WERI-Rb-1 (cell line): ENCODE data around the gene SPO11.
A peak's percentile ranks its signal among the peaks of the same experiment; 100 is the strongest.

ENCODE experiments used
- DNase-seq: peaks from one replicate; pipeline ENCODE4 v3.0.0-alpha.2; 2020
- H3K27ac ChIP-seq: fragments of 250-450 bp; sonication (Bioruptor Pico); 2 replicates; pipeline ENCODE4 v1.5.1; 2020; ENCODE audit warnings: mild to moderate bottlenecking, moderate library complexity
- H3K27me3 ChIP-seq: fragments of 250-450 bp; sonication (Bioruptor Pico); 2 replicates; pipeline ENCODE4 v1.5.1; 2021; ENCODE audit warnings: mild to moderate bottlenecking, low read depth, moderate library complexity; ENCODE audit not compliant: insufficient read depth, severe bottlenecking
- H3K36me3 ChIP-seq: fragments of 250-450 bp; sonication (Bioruptor Pico); 2 replicates; pipeline ENCODE4 v1.5.1; 2020; ENCODE audit warnings: mild to moderate bottlenecking, moderate library complexity
- H3K4me3 ChIP-seq: 2 replicates; pipeline ENCODE4 v1.5.1; 2011; ENCODE audit warnings: low read depth, mild to moderate bottlenecking, control low read depth, low read length
- H3K9me3 ChIP-seq: fragments of 250-450 bp; sonication (Bioruptor Pico); 2 replicates; pipeline ENCODE4 v1.5.1; 2021; ENCODE audit warnings: mild to moderate bottlenecking, moderate library complexity; ENCODE audit not compliant: severe bottlenecking
- TF ChIP-seq, protein P1 (sequence below): IDR thresholded peaks from 2 replicates; pipeline ENCODE4 v1.5.1; 2011; ENCODE audit warnings: low read depth, mild to moderate bottlenecking, control low read depth, inconsistent platforms, low read length

The SPO11 gene

DNA sequence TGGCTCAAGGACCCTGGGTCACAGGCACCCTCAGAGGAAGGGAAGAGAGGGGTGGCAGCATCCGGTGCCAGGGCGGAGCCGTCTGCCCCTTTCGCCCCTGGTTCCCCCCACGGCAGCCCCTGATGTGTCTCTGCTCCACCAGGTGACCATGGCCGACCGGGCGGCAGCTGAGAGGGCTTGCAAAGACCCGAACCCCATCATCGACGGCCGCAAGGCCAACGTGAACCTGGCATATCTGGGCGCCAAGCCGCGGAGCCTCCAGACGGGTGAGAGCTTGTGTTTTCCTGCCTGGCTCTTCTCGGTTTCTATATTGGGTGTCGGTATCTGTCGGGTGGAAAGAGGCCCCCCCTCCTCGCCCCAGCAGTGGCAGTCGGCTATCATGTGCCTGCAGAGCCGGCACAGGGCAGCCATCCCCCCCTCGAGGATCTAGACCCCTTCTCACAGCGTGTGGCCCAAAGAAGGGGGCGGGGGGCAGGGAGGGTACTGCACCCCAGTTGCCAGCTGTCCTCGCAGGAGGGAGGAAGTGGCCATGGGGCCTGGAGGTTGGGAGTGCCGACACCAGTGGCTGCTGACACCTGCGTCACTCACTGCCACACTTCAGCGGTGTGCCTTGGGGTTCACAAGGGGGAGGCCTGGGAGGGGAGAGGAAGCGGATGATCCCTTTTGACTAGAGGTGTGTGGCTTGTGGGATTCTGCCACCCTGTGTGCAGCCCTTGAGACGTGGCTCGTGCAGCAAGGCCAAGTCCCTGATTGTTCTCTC, 63.1 kb downstream of the SPO11 start:
- Histone ChIP-seq H3K4me3 (peak overlapping the region; percentile 48), H3K36me3 (peaks cover 47% of the 10 kb centered on the region), H3K27me3 (no peaks in the 10 kb centered on the region), H3K27ac (no peak overlapping the region), H3K9me3 (no peaks in the 10 kb centered on the region)
- no peak for DNase-seq
- TF ChIP-seq, protein P1, sequence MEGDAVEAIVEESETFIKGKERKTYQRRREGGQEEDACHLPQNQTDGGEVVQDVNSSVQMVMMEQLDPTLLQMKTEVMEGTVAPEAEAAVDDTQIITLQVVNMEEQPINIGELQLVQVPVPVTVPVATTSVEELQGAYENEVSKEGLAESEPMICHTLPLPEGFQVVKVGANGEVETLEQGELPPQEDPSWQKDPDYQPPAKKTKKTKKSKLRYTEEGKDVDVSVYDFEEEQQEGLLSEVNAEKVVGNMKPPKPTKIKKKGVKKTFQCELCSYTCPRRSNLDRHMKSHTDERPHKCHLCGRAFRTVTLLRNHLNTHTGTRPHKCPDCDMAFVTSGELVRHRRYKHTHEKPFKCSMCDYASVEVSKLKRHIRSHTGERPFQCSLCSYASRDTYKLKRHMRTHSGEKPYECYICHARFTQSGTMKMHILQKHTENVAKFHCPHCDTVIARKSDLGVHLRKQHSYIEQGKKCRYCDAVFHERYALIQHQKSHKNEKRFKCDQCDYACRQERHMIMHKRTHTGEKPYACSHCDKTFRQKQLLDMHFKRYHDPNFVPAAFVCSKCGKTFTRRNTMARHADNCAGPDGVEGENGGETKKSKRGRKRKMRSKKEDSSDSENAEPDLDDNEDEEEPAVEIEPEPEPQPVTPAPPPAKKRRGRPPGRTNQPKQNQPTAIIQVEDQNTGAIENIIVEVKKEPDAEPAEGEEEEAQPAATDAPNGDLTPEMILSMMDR, result no peak
